A549 (cell line): ENCODE results near the gene NMNAT2.

Experiments
- BHLHE40 ChIP-seq: IDR thresholded peaks from 2 replicates; pipeline ENCODE4 v1.6.1; 2012; ENCODE audit warnings: low read depth, low read length, inconsistent platforms
- CTCF ChIP-seq: fragments of >200 bp; sonication (Bioruptor Twin); formaldehyde crosslinking; IDR thresholded peaks from 3 replicates; pipeline ENCODE4 v1.5.1; 2016
- NFE2L2 ChIP-seq: fragments of 150-350 bp; conservative IDR thresholded peaks from 2 replicates; pipeline ENCODE4 v1.6.1; 2014; ENCODE audit warnings: low read length
- REST ChIP-seq: fragments of 200-600 bp; sonication (generic); IDR thresholded peaks from 2 replicates; pipeline ENCODE4 v1.6.1; 2016; ENCODE audit warnings: antibody characterized with exemption, mild to moderate bottlenecking, moderate library complexity
- TP53 ChIP-seq: fragments of 250-450 bp; sonication (Bioruptor Pico); IDR thresholded peaks from 2 replicates; pipeline ENCODE4 v1.5.0; 2021; ENCODE audit warnings: mild to moderate bottlenecking, moderate library complexity

- TF ChIP-seq TP53 (CRISPR knock-in tag) (no peak), NFE2L2 (no peak), REST (no peak), CTCF (no peak), BHLHE40 (no peak)
These were observed 143.3 kb downstream of the NMNAT2 start for GRCh38 chr1:183274836-183275235.
